ENCODE data around the gene AAMP. TPM values are rescaled to one million over a fixed set of nuclear protein-coding genes. Genes with fewer than 3 reads are reported as not detected.
"Not testable (repeated sequence)": the region's sequence is repeated elsewhere in the genome, so short reads cannot be mapped to it uniquely, and the experiment has no call there.

Gene AAMP
- polyA plus RNA-seq, 3 donors from 2014 or later: 71.8 to 158 (median 101) TPM

- Mint-ChIP-seq H3K27ac (peak overlapping the region; percentile 38 to 75 (median 60)), H3K27me3 (ENCODE audit: low read depth in 3 of 3) (peaks cover 2 to 7% (median 5%) of the 10 kb centered on the region in 3 donors), H3K9me3 (no peaks in the 10 kb centered on the region), H3K36me3 (peaks cover 9 to 50% (median 11%) of the 10 kb centered on the region in 3 donors), H3K4me3 (no peak overlapping the region), H3K4me1 (peaks cover 13 to 19% of the 10 kb centered on the region in 2 donors)
- no peak for DNase-seq
These were observed 7.2 kb upstream of the AAMP start for GRCh38 chr2:218276986-218277755.

GRCh38 chr2:218275371-218276072, 5.6 kb upstream of the AAMP start:
- H3K4me3 Mint-ChIP-seq: no peak overlapping the region
- H3K9me3 Mint-ChIP-seq: no peaks in the 10 kb centered on the region
- peaks cover 2 to 5% (median 4%) of the 10 kb centered on the region in 3 donors for H3K27me3 Mint-ChIP-seq (ENCODE audit: low read depth in 3 of 3)
- no peak for DNase-seq
- H3K27ac Mint-ChIP-seq: peak overlapping the region in 5 of 6 donors; percentile 22 to 53 (median 49)
- peaks cover 28 to 35% of the 10 kb centered on the region in 2 donors for H3K4me1 Mint-ChIP-seq
- peaks cover 5 to 47% (median 11%) of the 10 kb centered on the region in 3 donors for H3K36me3 Mint-ChIP-seq

- peaks cover 6 to 9% (median 7%) of the 10 kb centered on the region in 3 donors for H3K27me3 Mint-ChIP-seq (ENCODE audit: low read depth in 3 of 3)
- H3K36me3 Mint-ChIP-seq: peaks cover 5 to 39% (median 11%) of the 10 kb centered on the region in 3 donors
- H3K9me3 Mint-ChIP-seq: no peaks in the 10 kb centered on the region
- H3K4me1 Mint-ChIP-seq: peaks cover 31 to 43% of the 10 kb centered on the region in 2 donors
- no peak for DNase-seq
- peak overlapping the region; percentile 24 to 74 (median 67) for H3K27ac Mint-ChIP-seq
- H3K4me3 Mint-ChIP-seq: no peak overlapping the region
These were observed 4.6 kb upstream of the AAMP start for GRCh38 chr2:218274586-218274985.

- Mint-ChIP-seq H3K36me3 (peaks cover 5 to 37% (median 11%) of the 10 kb centered on the region in 3 donors), H3K27ac (peak overlapping the region; percentile 67 to 84 (median 74)), H3K4me3 (no peak overlapping the region), H3K27me3 (ENCODE audit: low read depth in 3 of 3) (peaks cover 6 to 9% (median 7%) of the 10 kb centered on the region in 3 donors), H3K4me1 (peaks cover 36 to 50% of the 10 kb centered on the region in 2 donors), H3K9me3 (no peaks in the 10 kb centered on the region)
- DNase-seq: no peak
These were observed 3.9 kb upstream of the AAMP start for GRCh38 chr2:218273908-218274249.

- Mint-ChIP-seq H3K4me1 (peaks cover 36 to 51% of the 10 kb centered on the region in 2 donors), H3K27ac (peak overlapping the region; percentile 67 to 89 (median 82)), H3K36me3 (peaks cover 5 to 36% (median 11%) of the 10 kb centered on the region in 3 donors)
- H3K4me3 Mint-ChIP-seq; H3K27me3 Mint-ChIP-seq (ENCODE audit: low read depth in 3 of 3); DNase-seq; H3K9me3 Mint-ChIP-seq: not testable (repeated sequence)
These were observed 3.4 kb upstream of the AAMP start for GRCh38 chr2:218273214-218273907.

GRCh38 chr2:218272531-218273212, 2.7 kb upstream of the AAMP start:
- H3K36me3 Mint-ChIP-seq: peaks cover 5 to 32% (median 8%) of the 10 kb centered on the region in 3 donors
- H3K4me3 Mint-ChIP-seq: peak overlapping the region in 3 of 5 donors; percentile 27 to 48 (median 27)
- no peaks in the 10 kb centered on the region for H3K9me3 Mint-ChIP-seq

GRCh38 chr2:218271865-218272530, 2.1 kb upstream of the AAMP start:
- peaks cover 4 to 11% (median 6%) of the 10 kb centered on the region in 3 donors for H3K27me3 Mint-ChIP-seq (ENCODE audit: low read depth in 3 of 3)
- peaks cover 5 to 28% (median 6%) of the 10 kb centered on the region in 3 donors for H3K36me3 Mint-ChIP-seq
- peaks cover 41 to 58% of the 10 kb centered on the region in 2 donors for H3K4me1 Mint-ChIP-seq
- H3K9me3 Mint-ChIP-seq: no peaks in the 10 kb centered on the region
- H3K4me3 Mint-ChIP-seq: peak overlapping the region in 4 of 5 donors; percentile 69 to 95 (median 91)
- H3K27ac Mint-ChIP-seq: peak overlapping the region; percentile 65 to 89 (median 83)
- DNase-seq: no peak

More at GRCh38 chr2:218272531-218273212, 2.7 kb upstream of the AAMP start:
- peak; percentile 72 to 78 (median 75) for DNase-seq
- H3K27me3 Mint-ChIP-seq (ENCODE audit: low read depth in 3 of 3): peaks cover 4 to 9% (median 7%) of the 10 kb centered on the region in 3 donors
- H3K4me1 Mint-ChIP-seq: peaks cover 36 to 52% of the 10 kb centered on the region in 2 donors
- peak overlapping the region; percentile 40 to 89 (median 82) for H3K27ac Mint-ChIP-seq

GRCh38 chr2:218271487-218271797, 1.5 kb upstream of the AAMP start:
- H3K27me3 Mint-ChIP-seq (ENCODE audit: low read depth in 3 of 3): peaks cover 4 to 11% (median 5%) of the 10 kb centered on the region in 3 donors
- peak overlapping the region; percentile 69 to 95 (median 94) for H3K4me3 Mint-ChIP-seq
- peaks cover 42 to 58% of the 10 kb centered on the region in 2 donors for H3K4me1 Mint-ChIP-seq
- no peaks in the 10 kb centered on the region for H3K9me3 Mint-ChIP-seq
- DNase-seq: no peak
- peak overlapping the region; percentile 63 to 89 (median 76) for H3K27ac Mint-ChIP-seq
- H3K36me3 Mint-ChIP-seq: peaks cover 5 to 26% (median 6%) of the 10 kb centered on the region in 3 donors

GRCh38 chr2:218270721-218271486, 967 bp upstream of the AAMP start:
- Mint-ChIP-seq H3K27me3 (ENCODE audit: low read depth in 3 of 3) (peaks cover 4 to 11% (median 5%) of the 10 kb centered on the region in 3 donors), H3K9me3 (no peaks in the 10 kb centered on the region), H3K4me3 (peak overlapping the region; percentile 88 to 95 (median 94)), H3K4me1 (peaks cover 44 to 58% of the 10 kb centered on the region in 2 donors), H3K27ac (peak overlapping the region; percentile 79 to 92 (median 89)), H3K36me3 (peaks cover 5 to 22% (median 8%) of the 10 kb centered on the region in 3 donors)
- DNase-seq: no peak

- H3K27ac Mint-ChIP-seq: peak overlapping the region in 2 of 6 donors; percentile 53 to 67
- peaks cover 4 to 10% (median 5%) of the 10 kb centered on the region in 3 donors for H3K27me3 Mint-ChIP-seq (ENCODE audit: low read depth in 3 of 3)
- H3K4me1 Mint-ChIP-seq: peaks cover 52 to 58% of the 10 kb centered on the region in 2 donors
- H3K36me3 Mint-ChIP-seq: peaks cover 0 to 16% (median 8%) of the 10 kb centered on the region in 3 donors
- H3K9me3 Mint-ChIP-seq: no peaks in the 10 kb centered on the region
- no peak for DNase-seq
- H3K4me3 Mint-ChIP-seq: peak overlapping the region in 4 of 5 donors; percentile 34 to 49 (median 44)
These were observed 2.7 kb downstream of the AAMP start for GRCh38 chr2:218267259-218267658.

- no peak for DNase-seq
These were observed 3.5 kb downstream of the AAMP start for GRCh38 chr2:218266316-218266979.

More at GRCh38 chr2:218266316-218266979, 3.5 kb downstream of the AAMP start:
- peaks cover 4 to 10% (median 5%) of the 10 kb centered on the region in 3 donors for H3K27me3 Mint-ChIP-seq (ENCODE audit: low read depth in 3 of 3)
- peak overlapping the region in 3 of 6 donors; percentile 56 to 75 (median 71) for H3K27ac Mint-ChIP-seq
- H3K36me3 Mint-ChIP-seq: peaks cover 0 to 16% (median 8%) of the 10 kb centered on the region in 3 donors
- peak overlapping the region in 1 of 5 donors; percentile 5 for H3K4me3 Mint-ChIP-seq
- H3K9me3 Mint-ChIP-seq: no peaks in the 10 kb centered on the region
- peaks cover 44 to 49% of the 10 kb centered on the region in 2 donors for H3K4me1 Mint-ChIP-seq

All from immature natural killer cell (primary cell).